Measurements from ENCODE around the gene OR56A5.

OR56A5 gene

GRCh38 chr11:5930614-5931013 lies 37.7 kb downstream of the OR56A5 start:
- 89% methylated on average over 19 of the region's 19 CpGs for WGBS
- no peak for DNase-seq
- Histone ChIP-seq H3K36me3 (ENCODE audit: control insufficient read depth in 1 of 2, insufficient read depth in 2 of 2, low read depth in 1 of 2, low read length in 2 of 2) (no peaks in the 10 kb centered on the region), H4K91ac (ENCODE audit: low read length) (no peak overlapping the region), H2BK15ac (ENCODE audit: low read depth, poor library complexity, severe bottlenecking) (no peak overlapping the region), H2BK5ac (ENCODE audit: low read depth, low read length, poor library complexity, severe bottlenecking) (no peak overlapping the region), H3K79me1 (replicated peaks; ENCODE audit: low read length, poor library complexity, severe bottlenecking) (no peaks in the 10 kb centered on the region), H3K9ac (ENCODE audit: low read length) (no peak overlapping the region), H3K4me1 (ENCODE audit: control insufficient read depth, insufficient read depth, low read depth, low read length) (no peaks in the 10 kb centered on the region), H3K14ac (ENCODE audit: low read length in 2 of 2) (no peak overlapping the region), H2BK12ac (ENCODE audit: low read length in 2 of 2) (no peak overlapping the region), H3K23ac (ENCODE audit: low read length in 2 of 2) (no peak overlapping the region), H3K9me3 (ENCODE audit: control insufficient read depth, low read length) (peaks cover 16% of the 10 kb centered on the region), H2BK120ac (ENCODE audit: low read depth, low read length) (no peak overlapping the region), H3K4me2 (ENCODE audit: low read length, poor library complexity, severe bottlenecking) (no peak overlapping the region), H3K27me3 (ENCODE audit: control insufficient read depth in 1 of 2, insufficient read depth in 1 of 2, low read length in 2 of 2) (no peaks in the 10 kb centered on the region), H3K18ac (ENCODE audit: low read depth in 1 of 2, low read length in 2 of 2) (no peak overlapping the region), H3K4ac (ENCODE audit: low read depth in 1 of 2, low read length in 2 of 2) (no peak overlapping the region), H2AK5ac (ENCODE audit: low read length, severe bottlenecking) (no peak overlapping the region), H2AFZ (ENCODE audit: low read depth, low read length) (no peak overlapping the region), H3K4me3 (ENCODE audit: insufficient read depth in 1 of 2, low read depth in 1 of 2, low read length in 2 of 2) (no peak overlapping the region), H4K8ac (ENCODE audit: low read length) (no peak overlapping the region), H3K27ac (ENCODE audit: low read length, poor library complexity, severe bottlenecking) (no peak overlapping the region)

GRCh38 chr11:5929571-5930368 lies 38.5 kb downstream of the OR56A5 start:
- Histone ChIP-seq H3K4ac (ENCODE audit: low read depth in 1 of 2, low read length in 2 of 2) (no peak overlapping the region), H4K91ac (ENCODE audit: low read length) (no peak overlapping the region), H3K4me1 (ENCODE audit: control insufficient read depth, insufficient read depth, low read depth, low read length) (no peaks in the 10 kb centered on the region), H3K79me1 (replicated peaks; ENCODE audit: low read length, poor library complexity, severe bottlenecking) (no peaks in the 10 kb centered on the region), H3K27me3 (ENCODE audit: control insufficient read depth in 1 of 2, insufficient read depth in 1 of 2, low read length in 2 of 2) (no peaks in the 10 kb centered on the region), H3K4me2 (ENCODE audit: low read length, poor library complexity, severe bottlenecking) (no peak overlapping the region), H2BK120ac (ENCODE audit: low read depth, low read length) (no peak overlapping the region), H3K18ac (ENCODE audit: low read depth in 1 of 2, low read length in 2 of 2) (no peak overlapping the region), H3K9ac (ENCODE audit: low read length) (no peak overlapping the region), H3K36me3 (ENCODE audit: control insufficient read depth in 1 of 2, insufficient read depth in 2 of 2, low read depth in 1 of 2, low read length in 2 of 2) (no peaks in the 10 kb centered on the region), H2AFZ (ENCODE audit: low read depth, low read length) (no peak overlapping the region), H3K27ac (ENCODE audit: low read length, poor library complexity, severe bottlenecking) (no peak overlapping the region), H3K4me3 (ENCODE audit: insufficient read depth in 1 of 2, low read depth in 1 of 2, low read length in 2 of 2) (no peak overlapping the region), H3K14ac (ENCODE audit: low read length in 2 of 2) (no peak overlapping the region), H2AK5ac (ENCODE audit: low read length, severe bottlenecking) (no peak overlapping the region), H2BK12ac (ENCODE audit: low read length in 2 of 2) (no peak overlapping the region), H2BK5ac (ENCODE audit: low read depth, low read length, poor library complexity, severe bottlenecking) (no peak overlapping the region), H3K9me3 (ENCODE audit: control insufficient read depth, low read length) (peaks cover 21% of the 10 kb centered on the region), H4K8ac (ENCODE audit: low read length) (no peak overlapping the region), H2BK15ac (ENCODE audit: low read depth, poor library complexity, severe bottlenecking) (no peak overlapping the region), H3K23ac (ENCODE audit: low read length in 2 of 2) (no peak overlapping the region)
- 87% methylated on average over 31 of the region's 31 CpGs for WGBS
- DNase-seq: no peak

- Histone ChIP-seq H2AK5ac (ENCODE audit: low read length, severe bottlenecking) (no peak overlapping the region), H2BK120ac (ENCODE audit: low read depth, low read length) (no peak overlapping the region), H3K4me3 (ENCODE audit: insufficient read depth in 1 of 2, low read depth in 1 of 2, low read length in 2 of 2) (no peak overlapping the region), H2AFZ (ENCODE audit: low read depth, low read length) (no peak overlapping the region), H3K18ac (ENCODE audit: low read depth in 1 of 2, low read length in 2 of 2) (no peak overlapping the region), H3K14ac (ENCODE audit: low read length in 2 of 2) (no peak overlapping the region), H4K8ac (ENCODE audit: low read length) (no peak overlapping the region), H3K23ac (ENCODE audit: low read length in 2 of 2) (no peak overlapping the region), H4K91ac (ENCODE audit: low read length) (no peak overlapping the region), H2BK15ac (ENCODE audit: low read depth, poor library complexity, severe bottlenecking) (no peak overlapping the region), H2BK5ac (ENCODE audit: low read depth, low read length, poor library complexity, severe bottlenecking) (no peak overlapping the region), H2BK12ac (ENCODE audit: low read length in 2 of 2) (no peak overlapping the region), H3K4me1 (ENCODE audit: control insufficient read depth, insufficient read depth, low read depth, low read length) (no peaks in the 10 kb centered on the region), H3K9ac (ENCODE audit: low read length) (no peak overlapping the region), H3K27me3 (ENCODE audit: control insufficient read depth in 1 of 2, insufficient read depth in 1 of 2, low read length in 2 of 2) (no peaks in the 10 kb centered on the region), H3K4ac (ENCODE audit: low read depth in 1 of 2, low read length in 2 of 2) (no peak overlapping the region), H3K36me3 (ENCODE audit: control insufficient read depth in 1 of 2, insufficient read depth in 2 of 2, low read depth in 1 of 2, low read length in 2 of 2) (no peaks in the 10 kb centered on the region), H3K27ac (ENCODE audit: low read length, poor library complexity, severe bottlenecking) (no peak overlapping the region), H3K9me3 (ENCODE audit: control insufficient read depth, low read length) (peaks cover 22% of the 10 kb centered on the region), H3K79me1 (replicated peaks; ENCODE audit: low read length, poor library complexity, severe bottlenecking) (no peaks in the 10 kb centered on the region), H3K4me2 (ENCODE audit: low read length, poor library complexity, severe bottlenecking) (no peak overlapping the region)
- 85% methylated on average over 15 of the region's 15 CpGs for WGBS
- DNase-seq: no peak
Measured at GRCh38 chr11:5928811-5929210, 39.5 kb downstream of the OR56A5 start.

- Histone ChIP-seq H2AK5ac (ENCODE audit: low read length, severe bottlenecking) (no peak overlapping the region), H3K4me3 (ENCODE audit: insufficient read depth in 1 of 2, low read depth in 1 of 2, low read length in 2 of 2) (no peak overlapping the region), H3K4ac (ENCODE audit: low read depth in 1 of 2, low read length in 2 of 2) (no peak overlapping the region), H3K79me1 (replicated peaks; ENCODE audit: low read length, poor library complexity, severe bottlenecking) (no peaks in the 10 kb centered on the region), H2BK5ac (ENCODE audit: low read depth, low read length, poor library complexity, severe bottlenecking) (no peak overlapping the region), H2BK15ac (ENCODE audit: low read depth, poor library complexity, severe bottlenecking) (no peak overlapping the region), H3K27ac (ENCODE audit: low read length, poor library complexity, severe bottlenecking) (no peak overlapping the region), H3K27me3 (ENCODE audit: control insufficient read depth in 1 of 2, insufficient read depth in 1 of 2, low read length in 2 of 2) (no peaks in the 10 kb centered on the region), H4K91ac (ENCODE audit: low read length) (no peak overlapping the region), H4K8ac (ENCODE audit: low read length) (no peak overlapping the region), H3K4me1 (ENCODE audit: control insufficient read depth, insufficient read depth, low read depth, low read length) (no peaks in the 10 kb centered on the region), H2AFZ (ENCODE audit: low read depth, low read length) (no peak overlapping the region), H3K36me3 (ENCODE audit: control insufficient read depth in 1 of 2, insufficient read depth in 2 of 2, low read depth in 1 of 2, low read length in 2 of 2) (no peaks in the 10 kb centered on the region), H3K14ac (ENCODE audit: low read length in 2 of 2) (no peak overlapping the region), H3K9me3 (ENCODE audit: control insufficient read depth, low read length) (peaks cover 22% of the 10 kb centered on the region), H3K4me2 (ENCODE audit: low read length, poor library complexity, severe bottlenecking) (no peak overlapping the region), H3K18ac (ENCODE audit: low read depth in 1 of 2, low read length in 2 of 2) (no peak overlapping the region), H2BK12ac (ENCODE audit: low read length in 2 of 2) (no peak overlapping the region), H3K9ac (ENCODE audit: low read length) (no peak overlapping the region), H2BK120ac (ENCODE audit: low read depth, low read length) (no peak overlapping the region), H3K23ac (ENCODE audit: low read length in 2 of 2) (no peak overlapping the region)
- WGBS: 95% methylated on average over 17 of the region's 17 CpGs
- DNase-seq: no peak
Measured at GRCh38 chr11:5928271-5928670, 40.0 kb downstream of the OR56A5 start.
